ENCODE data around the gene KIF9. TPM values are rescaled to one million over a fixed set of nuclear protein-coding genes. Genes with fewer than 3 reads are reported as not detected.
"Not testable (repeated sequence)": the region's sequence is repeated elsewhere in the genome, so short reads cannot be mapped to it uniquely, and the experiment has no call there.

KIF9 gene
- total RNA-seq, 1 experiment from 2014 or later, result 13.1 TPM

DNA sequence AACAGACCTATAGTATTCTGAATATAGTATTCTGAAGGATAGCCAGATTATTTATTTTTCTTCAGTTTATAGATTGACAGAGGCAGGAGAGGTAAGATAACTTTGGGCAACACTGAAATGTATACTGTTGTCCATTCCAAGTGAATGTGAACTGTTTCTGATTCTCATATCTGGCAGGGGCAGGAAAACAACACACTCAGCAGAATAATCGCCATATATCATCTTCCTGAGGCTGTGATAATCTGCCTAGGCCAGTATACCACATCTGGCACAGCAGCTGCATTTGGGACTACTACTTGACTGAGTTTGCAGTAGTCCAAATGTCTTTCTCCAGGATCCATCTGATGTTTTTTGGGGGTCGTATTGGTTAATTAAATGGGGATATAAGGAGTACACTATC is 96.3 kb downstream of the KIF9 start:
- no peak overlapping the region for H3K4me2 ChIP-seq (ENCODE audit: low read length)
- H3K9me3 ChIP-seq (ENCODE audit: control insufficient read depth in 1 of 2, insufficient read depth in 1 of 2, low read depth in 1 of 2, low read length in 2 of 2), result no peaks in the 10 kb centered on the region
- no peak overlapping the region for H3K27ac ChIP-seq (ENCODE audit: low read depth, low read length)
- POLR2A ChIA-PET, result no interaction called here
- intact Hi-C loops (cut with micrococcal nuclease), result no loop called here
- H3K9ac ChIP-seq (ENCODE audit: low read length), result no peak overlapping the region
- H4K20me1 ChIP-seq (ENCODE audit: insufficient read depth), result no peaks in the 10 kb centered on the region
- H2AFZ ChIP-seq (ENCODE audit: low read depth, low read length, poor library complexity, severe bottlenecking), result no peak overlapping the region
- CTCF ChIA-PET, result no interaction called here
- no TSS peak for BruUV-seq (replicated peaks)
- no peaks in the 10 kb centered on the region for H3K9me2 ChIP-seq (ENCODE audit: insufficient read depth)
- RAD21 ChIA-PET (ENCODE audit: low non-redundant PET in 1 of 2, low total read pairs in 2 of 2, uncharacterized antibody in 2 of 2, unreplicated experiment in 2 of 2), result no interaction called here
- no peaks in the 10 kb centered on the region for H3K36me3 ChIP-seq (ENCODE audit: control insufficient read depth in 1 of 2, insufficient read depth in 2 of 2, low read length in 2 of 2)
- no peak for ATAC-seq
- H3K79me2 ChIP-seq (ENCODE audit: insufficient read depth, low read length), result no peaks in the 10 kb centered on the region
- no peak for DNase-seq (ENCODE audit: low read depth, low spot score)
- no peaks in the 10 kb centered on the region for H3K27me3 ChIP-seq (ENCODE audit: insufficient read depth, low read length)
- TF ChIP-seq CEBPB (IDR thresholded peaks at IDR 0.05; ENCODE audit: low read depth), result no peak
- no peak for TF ChIP-seq EZH2phosphoT487 (IDR thresholded peaks at IDR 0.05; ENCODE audit: borderline replicate concordance)
- TF ChIP-seq CBX3 (IDR thresholded peaks at IDR 0.05; ENCODE audit: low read depth), result no peak
- no peak for TF ChIP-seq CTCF (IDR thresholded peaks at IDR 0.05 in 2 of 3, conservative IDR thresholded peaks at IDR 0.05 in 1 of 3; ENCODE audit: borderline replicate concordance in 1 of 3, insufficient read depth in 1 of 3, low read depth in 2 of 3, low read length in 2 of 3)
- no peak for TF ChIP-seq SIN3A (IDR thresholded peaks at IDR 0.05; ENCODE audit: low read depth)
- TF ChIP-seq FOSL1 (IDR thresholded peaks at IDR 0.05; ENCODE audit: low read depth), result no peak
- no peak for TF ChIP-seq MAX (IDR thresholded peaks at IDR 0.05)
- no peak for TF ChIP-seq SP1 (IDR thresholded peaks at IDR 0.05; ENCODE audit: low read depth)
- TF ChIP-seq YY1 (IDR thresholded peaks at IDR 0.05; ENCODE audit: extremely low read depth, insufficient replicate concordance, low read depth, low read length), result no peak
- no peak for TF ChIP-seq ZNF274 (IDR thresholded peaks at IDR 0.05; ENCODE audit: low read depth, low read length)
- TF ChIP-seq POLR2AphosphoS5 (IDR thresholded peaks at IDR 0.05; ENCODE audit: low read depth, low read length), result no peak
- no peak for TF ChIP-seq ATF3 (IDR thresholded peaks at IDR 0.05)
- TF ChIP-seq ELF1 (IDR thresholded peaks at IDR 0.05; ENCODE audit: borderline replicate concordance, low read depth), result no peak
- TF ChIP-seq EZH2 (IDR thresholded peaks at IDR 0.05), result no peak
- TF ChIP-seq, protein P1, sequence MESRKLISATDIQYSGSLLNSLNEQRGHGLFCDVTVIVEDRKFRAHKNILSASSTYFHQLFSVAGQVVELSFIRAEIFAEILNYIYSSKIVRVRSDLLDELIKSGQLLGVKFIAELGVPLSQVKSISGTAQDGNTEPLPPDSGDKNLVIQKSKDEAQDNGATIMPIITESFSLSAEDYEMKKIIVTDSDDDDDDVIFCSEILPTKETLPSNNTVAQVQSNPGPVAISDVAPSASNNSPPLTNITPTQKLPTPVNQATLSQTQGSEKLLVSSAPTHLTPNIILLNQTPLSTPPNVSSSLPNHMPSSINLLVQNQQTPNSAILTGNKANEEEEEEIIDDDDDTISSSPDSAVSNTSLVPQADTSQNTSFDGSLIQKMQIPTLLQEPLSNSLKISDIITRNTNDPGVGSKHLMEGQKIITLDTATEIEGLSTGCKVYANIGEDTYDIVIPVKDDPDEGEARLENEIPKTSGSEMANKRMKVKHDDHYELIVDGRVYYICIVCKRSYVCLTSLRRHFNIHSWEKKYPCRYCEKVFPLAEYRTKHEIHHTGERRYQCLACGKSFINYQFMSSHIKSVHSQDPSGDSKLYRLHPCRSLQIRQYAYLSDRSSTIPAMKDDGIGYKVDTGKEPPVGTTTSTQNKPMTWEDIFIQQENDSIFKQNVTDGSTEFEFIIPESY (IDR thresholded peaks at IDR 0.05; ENCODE audit: extremely low read depth, insufficient replicate concordance, low read length), result no peak
- no peak for TF ChIP-seq ZFX (IDR thresholded peaks at IDR 0.05)
- no peaks in the 10 kb centered on the region for H3K4me1 ChIP-seq (ENCODE audit: control insufficient read depth in 1 of 2, insufficient read depth in 2 of 2, low read length in 2 of 2)
- no peak overlapping the region for H3K4me3 ChIP-seq (replicated peaks in 1 of 2; ENCODE audit: low read depth in 1 of 2, low read length in 2 of 2)

GRCh38 chr3:47181685-47182084 is 100.9 kb downstream of the KIF9 start:
- H2AFZ ChIP-seq (ENCODE audit: low read depth, low read length, poor library complexity, severe bottlenecking); CTCF ChIA-PET; intact Hi-C loops (cut with micrococcal nuclease); H3K9ac ChIP-seq (ENCODE audit: low read length); H3K4me3 ChIP-seq (replicated peaks in 1 of 2; ENCODE audit: low read depth in 1 of 2, low read length in 2 of 2); H3K4me1 ChIP-seq (ENCODE audit: control insufficient read depth in 1 of 2, insufficient read depth in 2 of 2, low read length in 2 of 2); H3K36me3 ChIP-seq (ENCODE audit: control insufficient read depth in 1 of 2, insufficient read depth in 2 of 2, low read length in 2 of 2); H3K27ac ChIP-seq (ENCODE audit: low read depth, low read length); H3K9me3 ChIP-seq (ENCODE audit: control insufficient read depth in 1 of 2, insufficient read depth in 1 of 2, low read depth in 1 of 2, low read length in 2 of 2); ATAC-seq; H4K20me1 ChIP-seq (ENCODE audit: insufficient read depth); RAD21 ChIA-PET (ENCODE audit: low non-redundant PET in 1 of 2, low total read pairs in 2 of 2, uncharacterized antibody in 2 of 2, unreplicated experiment in 2 of 2); BruUV-seq (replicated peaks); H3K27me3 ChIP-seq (ENCODE audit: insufficient read depth, low read length); H3K79me2 ChIP-seq (ENCODE audit: insufficient read depth, low read length); H3K9me2 ChIP-seq (ENCODE audit: insufficient read depth); POLR2A ChIA-PET; H3K4me2 ChIP-seq (ENCODE audit: low read length); DNase-seq (ENCODE audit: low read depth, low spot score): not testable (repeated sequence)
